COLO668 (cell line): Measurements from ENCODE around the gene BCO1.

Source experiments
- DNase-seq: peaks from one replicate; lab custom pipeline; 2025; ENCODE audit not compliant: unreplicated experiment; lab: John Stamatoyannopoulos, UW

BCO1 gene

GRCh38 chr16:81231014-81231413 lies 7.5 kb upstream of the BCO1 start:
- no peak for DNase-seq

- no peak for DNase-seq
These were observed 5.6 kb upstream of the BCO1 start for GRCh38 chr16:81232740-81233367.

- DNase-seq: no peak
These were observed 1.2 kb upstream of the BCO1 start for GRCh38 chr16:81237282-81237681.

- no peak for DNase-seq
These were observed 570 bp upstream of the BCO1 start for GRCh38 chr16:81237942-81238295.

- DNase-seq: no peak
These were observed 1.1 kb downstream of the BCO1 start for GRCh38 chr16:81239367-81240121.

GRCh38 chr16:81241706-81242105 lies 3.2 kb downstream of the BCO1 start:
- DNase-seq: no peak

GRCh38 chr16:81242977-81243618 lies 4.6 kb downstream of the BCO1 start:
- DNase-seq: no peak

- no peak for DNase-seq
These were observed 5.5 kb downstream of the BCO1 start for GRCh38 chr16:81243942-81244341.

- no peak for DNase-seq
These were observed 13.4 kb downstream of the BCO1 start for GRCh38 chr16:81251871-81252270.

- no peak for DNase-seq
These were observed 14.7 kb downstream of the BCO1 start for GRCh38 chr16:81253141-81253540.

GRCh38 chr16:81254922-81255526 lies 16.5 kb downstream of the BCO1 start:
- no peak for DNase-seq

GRCh38 chr16:81259916-81260315 lies 21.4 kb downstream of the BCO1 start:
- DNase-seq: no peak

- peak; percentile 15 for DNase-seq
These were observed 22.7 kb downstream of the BCO1 start for GRCh38 chr16:81261049-81261648.

GRCh38 chr16:81263470-81264220 lies 25.2 kb downstream of the BCO1 start:
- DNase-seq: no peak

- no peak for DNase-seq
These were observed 25.9 kb downstream of the BCO1 start for GRCh38 chr16:81264386-81264785.

GRCh38 chr16:81265052-81265451 lies 26.6 kb downstream of the BCO1 start:
- DNase-seq: no peak

GRCh38 chr16:81265658-81266451 lies 27.4 kb downstream of the BCO1 start:
- no peak for DNase-seq

- peak; percentile 84 for DNase-seq
These were observed 28.2 kb downstream of the BCO1 start for GRCh38 chr16:81266680-81267095.

GRCh38 chr16:81268509-81268908 lies 30.0 kb downstream of the BCO1 start:
- no peak for DNase-seq
